Fibroblast of skin of scalp (primary cell): ENCODE results near the gene RPL15.

Experiments
- DNase-seq: peaks from one replicate; pipeline ENCODE4 v3.0.0-alpha.2; 2013

The RPL15 gene

DNA sequence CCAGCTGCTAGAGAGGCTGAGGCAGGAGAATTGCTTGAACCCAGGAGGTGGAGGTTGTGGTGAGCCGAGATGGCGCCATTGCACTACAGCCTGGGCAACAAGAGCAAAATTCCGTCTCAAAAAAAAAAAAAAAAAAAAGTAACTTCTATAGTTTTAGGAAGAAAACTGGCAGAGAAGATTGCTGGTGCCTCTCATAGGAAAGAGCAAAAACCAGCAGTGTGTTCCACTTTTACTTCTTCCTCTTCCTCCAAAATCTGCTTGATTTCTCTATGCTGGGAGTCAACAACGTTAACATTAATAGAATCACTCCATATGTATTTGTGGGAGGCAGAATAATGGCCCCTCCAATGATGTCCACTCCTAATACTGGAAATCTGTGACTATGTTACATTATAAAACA lies 15.6 kb downstream of the RPL15 start:
- no peak for DNase-seq

DNA sequence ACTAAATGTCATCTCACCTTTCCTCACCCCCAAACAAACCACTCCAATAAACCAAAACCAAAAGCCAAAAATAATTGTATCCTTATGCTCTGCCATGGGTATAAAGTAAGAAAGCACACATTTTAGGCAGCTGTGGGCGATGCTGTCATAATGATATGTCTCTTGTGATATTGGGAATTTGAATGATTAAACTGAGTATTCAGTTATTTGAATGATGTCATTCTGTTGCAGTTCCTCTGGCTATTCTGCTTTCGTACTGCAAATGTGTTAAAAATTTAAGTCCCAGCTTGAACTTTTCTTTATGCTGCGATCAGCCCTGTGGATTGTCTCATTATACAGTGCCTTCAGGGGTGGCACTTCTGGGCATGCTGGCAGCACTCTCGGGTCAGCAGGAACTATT lies 17.3 kb downstream of the RPL15 start:
- no peak for DNase-seq

DNA sequence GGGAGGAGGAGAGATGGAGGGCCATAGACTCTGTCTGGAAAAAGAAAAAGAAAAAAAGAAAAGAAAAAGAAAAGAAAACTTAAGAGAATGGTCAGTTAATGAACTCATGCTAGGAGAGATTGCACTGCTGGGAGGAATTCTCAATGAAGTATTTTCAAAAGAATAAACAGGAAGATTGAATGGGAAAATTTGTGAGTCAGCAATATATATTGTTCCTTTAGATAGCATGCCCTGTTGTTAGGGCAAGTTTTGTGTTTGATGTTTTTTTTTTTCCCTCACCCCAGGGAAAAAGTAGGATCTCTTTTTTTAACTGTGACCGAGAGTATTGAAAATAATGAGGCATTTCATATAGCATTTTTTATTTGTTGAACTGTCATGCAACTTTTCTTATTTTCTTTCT lies 20.4 kb downstream of the RPL15 start:
- no peak for DNase-seq

DNA sequence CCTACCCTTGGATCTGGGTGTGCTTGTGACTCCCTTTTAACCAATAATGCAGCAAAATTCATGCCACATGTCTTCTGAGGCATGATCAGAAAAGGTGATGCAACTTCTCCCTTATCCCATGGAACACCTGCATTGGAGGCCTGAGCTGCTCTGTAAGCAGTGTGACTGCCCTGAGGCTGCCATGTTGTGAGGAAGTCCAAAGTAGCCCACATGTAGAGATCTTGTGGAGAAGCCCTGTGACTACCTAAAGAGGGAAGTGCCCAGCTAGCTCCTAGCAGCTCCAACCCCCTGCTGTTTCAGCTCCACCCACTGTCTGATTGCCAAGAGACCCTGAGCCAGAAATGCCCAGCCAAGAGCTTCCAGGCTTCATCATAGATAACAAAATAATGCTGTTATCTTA lies 21.8 kb downstream of the RPL15 start:
- no peak for DNase-seq

DNA sequence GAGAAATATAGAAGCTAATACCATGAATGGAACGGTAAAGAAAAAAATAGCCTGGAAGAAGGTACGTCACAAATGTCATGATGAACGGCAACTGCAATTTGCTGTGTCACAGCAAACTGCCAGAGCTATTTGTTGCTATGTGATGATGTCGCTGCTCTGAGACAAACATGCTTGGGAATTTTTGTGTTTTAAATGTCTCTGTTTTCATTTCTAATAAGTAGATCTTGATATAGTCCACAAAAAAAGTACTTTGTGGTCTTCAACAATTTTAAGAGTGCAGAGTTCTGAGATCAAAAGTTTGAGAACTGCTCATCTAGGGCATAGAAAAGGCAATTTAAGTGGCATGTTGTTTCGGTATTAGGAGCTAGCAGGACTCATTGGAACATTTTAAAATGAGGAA lies 23.8 kb downstream of the RPL15 start:
- DNase-seq, result no peak

DNA sequence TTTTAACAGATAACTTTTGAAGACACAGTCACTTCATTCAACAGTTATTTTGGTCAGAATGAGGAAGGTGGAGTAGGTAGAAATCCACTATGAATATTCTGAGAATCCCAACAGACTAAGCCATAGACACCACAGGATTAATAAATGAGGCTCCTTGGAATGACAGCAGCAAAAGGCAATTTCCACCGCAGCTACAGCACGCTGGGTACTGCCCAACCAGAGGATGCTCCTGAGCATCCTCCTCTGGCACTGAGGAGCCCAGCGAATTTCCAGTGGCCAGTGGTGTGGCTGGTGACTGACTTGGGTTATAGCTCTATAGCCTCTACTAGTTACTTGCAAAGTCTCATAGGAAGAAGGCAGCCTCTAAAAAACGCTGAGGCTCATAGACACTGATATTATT lies 24.5 kb downstream of the RPL15 start:
- DNase-seq, result no peak

DNA sequence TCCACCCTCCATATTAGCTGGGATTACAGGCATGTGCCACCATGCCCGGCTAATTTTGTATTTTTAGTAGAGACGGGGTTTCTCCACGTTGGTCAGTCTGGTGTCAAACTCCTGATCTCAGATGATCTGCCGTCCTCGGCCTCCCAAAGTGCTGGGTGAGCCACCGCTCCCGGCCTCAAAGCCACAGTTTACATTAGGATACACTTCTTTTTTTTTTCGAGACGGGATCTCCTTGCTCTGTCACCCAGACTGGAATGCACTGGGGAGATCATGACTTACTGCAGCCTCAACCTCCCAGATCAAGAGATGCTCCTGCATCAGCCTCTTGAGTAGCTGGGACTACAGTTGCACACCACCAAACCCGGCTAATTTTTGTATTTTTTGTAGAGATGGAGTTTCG lies 25.6 kb downstream of the RPL15 start:
- no peak for DNase-seq

DNA sequence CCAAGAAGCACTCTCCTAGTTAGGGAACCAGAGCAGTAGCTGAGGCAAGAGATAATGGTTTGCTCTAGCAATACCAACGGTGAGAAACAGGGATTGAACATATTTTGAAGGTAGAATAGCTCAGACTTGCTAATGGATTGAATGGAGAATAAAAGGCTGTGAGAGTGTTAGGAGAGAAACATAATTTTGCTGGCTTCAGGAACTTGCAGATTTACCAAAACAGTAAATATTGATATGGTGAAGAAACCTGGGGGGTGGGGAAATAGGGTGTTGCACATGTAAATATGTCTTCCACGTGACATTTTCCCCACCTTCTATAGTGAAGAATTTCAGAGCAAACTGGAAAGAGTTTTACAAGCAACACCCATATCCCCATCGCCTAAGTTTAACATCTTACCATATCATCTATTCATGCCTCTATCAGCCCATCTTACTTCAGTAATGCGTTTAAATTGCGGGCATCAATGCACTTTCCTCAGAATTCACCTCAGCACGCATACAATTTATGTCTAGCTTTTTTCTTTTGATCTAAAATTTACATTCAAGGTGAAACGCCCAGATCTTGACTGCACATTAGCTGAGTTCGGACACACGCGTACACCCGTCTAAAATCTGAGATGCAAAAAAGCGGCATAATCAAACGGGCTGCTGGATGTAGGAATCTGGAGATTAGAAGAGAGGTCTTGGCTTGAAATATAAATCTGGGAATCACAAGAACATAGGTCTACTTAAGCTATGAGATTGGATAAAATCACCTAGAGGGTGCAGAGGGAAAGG lies 27.3 kb downstream of the RPL15 start:
- no peak for DNase-seq

DNA sequence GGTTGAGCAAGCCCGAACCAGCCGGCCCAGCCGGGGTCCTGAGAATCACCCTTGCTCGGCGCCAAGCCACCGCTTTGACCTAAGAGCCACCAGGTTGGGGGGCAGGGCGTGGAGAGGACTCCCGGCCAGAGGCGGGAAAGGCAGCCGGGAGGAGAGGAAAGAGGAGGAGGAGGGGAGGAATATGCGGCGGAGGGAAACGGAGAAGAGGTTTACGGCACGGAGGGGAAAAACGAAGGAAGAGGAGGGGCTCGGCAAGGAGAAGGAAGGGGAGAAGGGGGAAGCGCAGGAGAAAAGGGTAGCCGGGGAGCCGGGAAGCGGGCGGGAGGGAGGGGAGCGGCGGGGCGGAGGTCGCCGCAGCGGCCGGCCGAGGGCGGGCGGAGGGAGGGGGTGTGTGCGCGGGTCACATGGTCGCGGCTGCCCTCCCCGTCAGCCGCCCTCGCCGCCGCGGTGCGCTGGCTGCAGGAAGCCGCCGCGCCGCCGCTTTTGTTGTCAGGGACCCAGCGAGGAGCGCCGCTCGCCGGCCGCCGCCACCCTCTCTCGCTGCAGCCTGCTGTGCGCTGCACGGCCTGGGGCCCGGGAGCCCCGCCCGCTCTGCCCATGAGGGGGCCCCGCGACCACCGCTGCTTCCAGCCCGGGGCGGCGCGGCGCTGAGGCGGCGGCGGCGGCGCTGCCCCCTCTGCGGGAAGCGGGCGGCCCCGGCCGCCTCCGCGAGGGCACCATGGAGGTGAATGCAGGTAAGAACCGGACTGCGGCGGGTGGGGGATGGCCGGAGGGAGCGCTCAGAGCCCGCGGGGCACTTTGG lies 28.1 kb downstream of the RPL15 start, which contains the start of gene NR1D2:
TSS of gene NR1D2 (plus strand) at position 426 of the 802 bp plus-strand sequence. CDS start at position 719, 293 bp downstream.
- DNase-seq, result peak; percentile 87

DNA sequence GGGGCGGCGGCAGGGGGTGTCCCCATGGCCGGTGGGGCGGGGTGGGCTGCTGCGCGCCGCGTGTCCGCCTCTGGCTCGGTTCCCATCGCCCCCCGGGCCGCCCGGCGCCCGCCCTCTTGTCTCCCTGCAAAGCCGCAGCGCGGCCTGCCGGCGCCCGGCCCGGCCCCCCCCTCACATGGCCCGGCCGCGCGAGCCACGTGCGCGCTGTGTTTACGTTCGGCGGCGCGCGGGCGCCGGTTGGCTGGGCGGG lies 28.7 kb downstream of the RPL15 start:
- DNase-seq, result no peak

DNA sequence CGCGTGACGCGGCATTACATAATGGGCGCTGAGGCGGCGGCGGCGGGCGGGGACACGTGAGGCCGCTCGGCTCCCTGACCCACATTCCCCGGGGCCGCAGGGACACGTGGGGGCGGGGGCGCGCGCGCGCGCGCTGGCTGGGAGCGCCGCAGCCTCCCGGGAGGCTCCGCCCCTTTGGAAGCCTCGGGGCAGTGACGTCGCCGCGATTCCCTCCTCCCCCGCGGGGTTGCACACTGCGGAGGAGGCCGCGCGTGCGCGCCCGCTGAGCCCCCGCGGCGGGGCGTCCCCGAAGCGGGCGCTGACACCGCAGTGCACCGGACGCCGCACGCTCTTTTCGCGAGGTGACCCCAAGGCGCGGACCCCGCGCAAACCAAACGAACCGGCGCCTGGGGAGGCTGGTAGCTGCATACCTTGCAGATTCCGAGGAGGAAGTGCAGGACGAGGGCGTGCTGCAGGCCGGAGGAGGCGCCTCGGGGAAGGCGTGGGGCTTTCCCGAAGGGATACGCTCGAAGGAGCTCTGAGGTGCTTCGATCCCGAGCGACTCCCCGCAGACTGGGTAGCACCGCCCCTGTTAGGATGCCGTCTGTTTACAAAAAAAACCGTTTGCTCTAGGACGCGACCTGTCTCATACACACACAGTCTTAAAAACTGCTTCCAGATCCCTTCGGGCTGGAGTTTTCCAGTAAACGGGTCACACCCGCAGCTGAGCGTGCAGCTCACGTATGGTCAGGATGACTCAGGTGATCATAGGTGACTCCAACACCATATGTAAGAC lies 29.2 kb downstream of the RPL15 start:
- DNase-seq, result peak; percentile 98

DNA sequence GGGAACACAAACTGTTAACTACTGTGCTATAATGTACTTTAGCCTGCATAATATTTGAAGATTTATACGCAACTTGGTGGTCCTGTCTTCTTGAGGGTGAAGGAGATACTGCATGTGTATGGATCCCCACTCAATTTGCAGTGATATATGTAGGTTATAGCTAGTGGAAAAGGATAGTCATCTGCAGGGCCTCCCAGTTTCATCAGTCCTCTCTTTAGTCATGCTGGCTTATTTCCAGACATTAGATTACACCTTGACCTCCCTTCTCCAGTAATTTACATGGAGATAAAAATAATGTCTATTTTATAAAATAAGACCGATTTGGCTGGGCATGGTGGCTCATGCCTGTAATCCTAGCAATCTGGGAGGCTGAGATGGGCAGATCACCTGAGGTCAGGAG lies 31.8 kb downstream of the RPL15 start:
- DNase-seq, result no peak

DNA sequence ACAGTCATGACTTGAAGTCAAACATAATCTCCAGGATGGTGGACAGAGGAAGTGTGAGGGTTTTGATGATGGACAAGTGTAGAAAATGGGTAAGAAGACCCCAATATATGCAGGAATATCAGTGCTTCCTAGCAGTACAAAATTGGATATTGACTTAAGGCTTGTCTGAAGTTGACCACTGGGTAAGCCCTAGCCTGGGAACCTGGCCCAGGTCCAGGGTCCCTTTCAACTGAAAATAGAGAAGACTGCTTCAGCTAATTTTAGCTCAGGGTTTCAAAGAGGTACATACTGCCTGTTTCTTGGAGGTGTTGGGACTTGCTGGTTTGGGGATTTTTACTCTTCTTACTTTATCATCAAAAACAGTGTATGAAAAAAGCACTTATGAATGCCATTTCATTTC lies 32.9 kb downstream of the RPL15 start:
- DNase-seq, result no peak

DNA sequence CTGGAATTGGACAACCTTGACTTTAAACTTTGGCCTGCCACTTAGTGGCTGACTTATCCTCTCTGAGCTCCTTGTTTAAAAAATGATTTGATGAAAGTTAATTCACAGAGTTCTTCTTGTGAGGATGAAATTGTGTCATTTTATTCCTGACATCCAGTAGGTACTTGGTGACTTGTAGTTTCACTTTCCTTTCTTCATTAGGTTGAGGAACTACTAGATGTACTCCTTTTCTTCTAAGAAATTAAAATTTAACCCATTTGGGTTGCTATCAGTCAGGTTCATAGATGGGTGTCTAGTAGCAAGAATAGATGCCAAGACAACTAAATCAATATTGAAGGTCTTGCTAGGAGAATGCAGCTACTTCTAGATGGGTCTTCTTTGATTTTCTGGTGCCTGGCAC lies 33.4 kb downstream of the RPL15 start:
- DNase-seq, result no peak

DNA sequence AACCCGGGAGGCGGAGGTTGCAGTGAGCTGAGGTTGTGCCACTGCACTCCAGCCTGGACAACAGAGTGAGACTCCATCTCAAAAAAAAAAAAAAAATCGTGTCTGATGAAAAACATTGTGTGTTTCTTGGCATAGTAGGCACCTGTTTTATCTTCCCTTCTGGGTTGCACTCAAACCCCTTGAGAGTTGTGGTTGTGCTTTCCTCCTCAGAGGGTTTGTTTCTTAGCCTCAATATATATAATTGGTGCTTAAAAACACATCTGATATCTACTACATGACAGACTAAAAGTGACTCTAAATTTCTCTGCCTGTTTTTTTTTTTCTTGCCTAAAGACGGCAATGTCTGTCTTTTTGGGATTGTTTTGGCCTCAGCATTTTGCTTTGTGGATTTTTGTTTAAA lies 35.7 kb downstream of the RPL15 start:
- DNase-seq, result no peak

DNA sequence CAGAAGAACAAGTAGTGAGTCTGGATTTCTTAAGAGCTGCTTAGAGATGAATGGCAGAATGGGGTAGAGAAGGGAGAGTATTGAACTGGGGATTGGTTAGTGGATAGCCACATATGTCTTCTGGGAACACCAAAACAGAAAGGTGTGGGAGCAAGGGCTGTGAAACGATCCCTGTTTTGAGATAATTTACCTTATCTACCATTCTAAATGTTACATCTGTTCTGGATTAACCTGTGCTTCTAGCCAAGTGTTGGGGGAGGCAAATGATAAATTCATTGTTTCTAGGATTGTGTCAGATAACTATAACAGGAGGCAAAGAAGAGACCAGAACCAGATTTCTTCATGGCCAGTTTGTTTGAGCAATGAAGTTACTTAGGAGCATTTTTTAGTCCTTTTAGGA lies 36.6 kb downstream of the RPL15 start:
- no peak for DNase-seq

DNA sequence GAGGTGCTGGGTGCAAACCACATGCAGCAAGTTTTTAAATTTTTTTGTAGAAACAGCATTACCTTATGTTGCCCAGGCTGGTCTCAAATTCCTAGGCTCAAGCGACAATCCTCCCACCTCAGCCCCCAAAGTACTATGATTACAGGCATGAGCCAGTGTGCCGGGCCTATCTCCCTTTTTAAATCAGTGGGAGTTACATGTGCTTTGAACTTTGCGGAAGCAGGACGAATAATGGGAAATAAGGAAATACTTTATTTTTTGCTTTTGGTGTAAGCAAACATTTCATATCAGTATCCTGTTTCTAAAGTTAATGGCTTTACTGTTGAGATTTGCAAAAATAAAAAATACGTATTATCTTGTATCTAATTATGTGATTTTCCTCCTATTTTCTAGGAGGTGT lies 37.2 kb downstream of the RPL15 start:
- DNase-seq, result no peak

DNA sequence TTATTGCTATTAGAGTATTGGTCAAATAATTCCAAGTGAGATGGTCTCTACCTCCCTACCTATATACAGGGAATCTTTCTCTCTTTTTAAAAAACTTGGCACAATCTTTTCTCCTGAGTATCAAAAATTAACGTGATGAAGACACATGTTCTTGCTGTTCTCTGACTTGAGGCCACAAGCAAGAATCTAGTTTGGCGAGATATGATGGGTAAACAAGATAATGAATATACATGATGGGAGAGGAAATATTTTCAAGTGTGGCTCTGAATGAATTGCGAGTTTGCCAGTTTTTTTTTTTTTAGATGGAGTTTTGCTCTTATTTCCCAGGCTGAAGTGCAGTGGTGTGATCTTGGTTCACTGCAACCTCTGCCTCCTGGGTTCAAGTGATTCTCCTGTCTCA lies 39.8 kb downstream of the RPL15 start:
- DNase-seq, result no peak

DNA sequence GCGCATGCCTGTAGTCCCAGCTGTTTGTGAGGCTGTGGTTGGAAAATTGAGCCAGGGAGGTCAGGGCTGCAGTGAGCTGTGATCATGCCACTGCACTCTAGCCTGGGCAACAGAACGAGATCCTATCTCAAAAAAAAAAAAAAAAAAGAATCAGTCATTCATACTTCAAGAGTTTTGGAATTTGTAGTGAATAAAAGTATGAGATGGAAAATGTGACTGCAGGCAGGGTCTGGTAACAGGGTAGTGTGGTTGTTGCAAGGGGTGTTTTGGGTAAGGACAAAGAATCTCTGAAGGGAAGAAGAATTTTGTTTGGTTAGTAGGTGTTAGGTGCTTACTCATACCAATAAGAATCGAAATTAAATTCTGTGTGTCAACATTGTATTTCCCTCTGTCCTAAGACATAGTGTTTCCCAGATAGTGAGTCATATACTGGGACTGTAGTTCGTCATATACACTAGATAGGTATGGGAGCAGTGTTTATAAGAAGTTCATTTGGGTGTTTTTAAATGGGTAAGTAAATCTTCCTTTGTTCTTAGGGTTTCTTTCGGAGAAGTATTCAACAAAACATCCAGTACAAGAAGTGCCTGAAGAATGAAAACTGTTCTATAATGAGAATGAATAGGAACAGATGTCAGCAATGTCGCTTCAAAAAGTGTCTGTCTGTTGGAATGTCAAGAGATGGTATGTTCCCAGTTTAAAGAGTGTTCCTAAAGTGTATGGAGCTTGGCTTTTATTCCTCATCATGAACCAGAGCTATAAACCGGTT lies 42.4 kb downstream of the RPL15 start:
- DNase-seq, result peak; percentile 81

DNA sequence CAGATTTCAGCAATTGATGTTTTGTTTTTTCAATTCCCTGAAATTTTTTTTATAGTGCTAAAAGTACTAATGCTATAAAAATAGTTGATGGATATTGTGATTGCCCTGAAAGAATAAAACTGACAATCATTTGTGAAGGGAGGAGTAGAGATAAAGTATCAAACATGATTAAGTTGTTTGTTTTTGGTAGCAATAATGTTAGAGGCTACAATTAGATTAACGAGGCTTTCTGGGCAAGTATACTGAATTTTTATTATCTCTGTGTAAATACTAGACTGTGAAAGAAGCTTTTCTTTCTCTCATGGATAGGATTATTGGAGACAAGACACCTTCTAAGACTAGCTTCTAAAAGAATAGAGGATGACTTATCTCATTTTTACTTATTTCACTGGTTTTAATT lies 43.7 kb downstream of the RPL15 start:
- DNase-seq, result no peak

DNA sequence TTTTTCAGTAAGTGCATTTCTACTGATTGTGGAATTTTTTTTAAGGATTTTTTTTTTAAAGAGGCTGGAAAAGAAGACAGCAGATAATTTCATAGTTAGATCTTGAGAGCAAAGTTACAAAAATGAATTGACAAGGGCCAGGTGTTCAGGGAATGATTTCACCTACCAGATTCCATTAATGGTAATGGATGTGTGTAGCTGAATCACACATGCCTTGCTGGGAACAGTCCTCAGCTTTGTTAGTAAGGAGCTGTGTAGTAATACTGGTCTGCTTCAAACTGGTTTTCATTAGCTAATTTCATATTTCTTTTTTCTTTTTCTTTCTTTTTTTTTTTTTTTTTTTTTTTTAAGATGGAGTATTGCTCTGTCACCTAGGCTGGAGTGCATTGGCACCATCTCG lies 44.1 kb downstream of the RPL15 start:
- no peak for DNase-seq

DNA sequence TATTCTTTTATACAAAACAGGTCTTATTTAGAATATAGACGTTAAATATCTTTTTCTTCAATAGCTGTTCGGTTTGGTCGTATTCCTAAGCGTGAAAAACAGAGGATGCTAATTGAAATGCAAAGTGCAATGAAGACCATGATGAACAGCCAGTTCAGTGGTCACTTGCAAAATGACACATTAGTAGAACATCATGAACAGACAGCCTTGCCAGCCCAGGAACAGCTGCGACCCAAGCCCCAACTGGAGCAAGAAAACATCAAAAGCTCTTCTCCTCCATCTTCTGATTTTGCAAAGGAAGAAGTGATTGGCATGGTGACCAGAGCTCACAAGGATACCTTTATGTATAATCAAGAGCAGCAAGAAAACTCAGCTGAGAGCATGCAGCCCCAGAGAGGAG lies 45.0 kb downstream of the RPL15 start:
- DNase-seq, result no peak
